Measurements from ENCODE around the gene TIMM44. TPM values are rescaled to one million over a fixed set of nuclear protein-coding genes. Genes with fewer than 3 reads are reported as not detected.
A peak's percentile ranks its signal among the peaks of the same experiment; 100 is the strongest.

The TIMM44 gene
- total RNA-seq, 1 donor from 2014 or later, result 43.7 TPM

- H3K9ac ChIP-seq, result no peak overlapping the region
- peaks cover 100% of the 10 kb centered on the region for H4K20me1 ChIP-seq (ENCODE audit: low read depth)
- no peaks in the 10 kb centered on the region for H3K9me3 Mint-ChIP-seq
- H3K4me2 ChIP-seq, result no peak overlapping the region
- no peak overlapping the region for H2AFZ ChIP-seq (replicated peaks)
- H3K27ac Mint-ChIP-seq, result no peak overlapping the region
- no peak overlapping the region for H3K27ac ChIP-seq
- no peaks in the 10 kb centered on the region for H3K4me1 ChIP-seq
- no peak overlapping the region for H3K4me3 ChIP-seq
- no peaks in the 10 kb centered on the region for H3F3A ChIP-seq (ENCODE audit: low read depth)
- no peaks in the 10 kb centered on the region for H3K36me3 ChIP-seq
- H3K4me3 Mint-ChIP-seq, result no peak overlapping the region
- no peak for TF ChIP-seq EZH2 (IDR thresholded peaks at IDR 0.05)
- no peak for TF ChIP-seq CTCF (IDR thresholded peaks at IDR 0.05)
- no peak for TF ChIP-seq EZH2phosphoT487 (IDR thresholded peaks at IDR 0.05)
- H3K4me1 Mint-ChIP-seq, result no peaks in the 10 kb centered on the region
- H3K79me2 ChIP-seq (ENCODE audit: low read depth), result peaks cover 59% of the 10 kb centered on the region
- H3K36me3 Mint-ChIP-seq, result peaks cover 21% of the 10 kb centered on the region
- no peaks in the 10 kb centered on the region for H3K27me3 ChIP-seq
- DNase-seq (ENCODE audit: low spot score), result no peak
- no peaks in the 10 kb centered on the region for H3K9me3 ChIP-seq (ENCODE audit: low read depth)
- H3K27me3 Mint-ChIP-seq (ENCODE audit: insufficient read depth, low read depth), result peaks cover 8% of the 10 kb centered on the region
Observed at GRCh38 chr19:7982651-7983099, 39.2 kb upstream of the TIMM44 start.

- peaks cover 7% of the 10 kb centered on the region for H3K27me3 Mint-ChIP-seq (ENCODE audit: insufficient read depth, low read depth)
- Histone ChIP-seq H3K36me3 (no peaks in the 10 kb centered on the region), H3K79me2 (ENCODE audit: low read depth) (peaks cover 53% of the 10 kb centered on the region), H3F3A (ENCODE audit: low read depth) (no peaks in the 10 kb centered on the region), H3K9me3 (ENCODE audit: low read depth) (no peaks in the 10 kb centered on the region), H3K4me2 (no peak overlapping the region), H3K27ac (no peak overlapping the region), H3K9ac (no peak overlapping the region), H3K4me1 (no peaks in the 10 kb centered on the region), H4K20me1 (ENCODE audit: low read depth) (peaks cover 100% of the 10 kb centered on the region), H3K27me3 (no peaks in the 10 kb centered on the region), H3K4me3 (no peak overlapping the region), H2AFZ (replicated peaks) (no peak overlapping the region)
- no peaks in the 10 kb centered on the region for H3K4me1 Mint-ChIP-seq
- DNase-seq (ENCODE audit: low spot score), result no peak
- H3K36me3 Mint-ChIP-seq, result peaks cover 20% of the 10 kb centered on the region
- TF ChIP-seq CTCF (IDR thresholded peaks at IDR 0.05) (no peak), EZH2 (IDR thresholded peaks at IDR 0.05) (no peak), EZH2phosphoT487 (IDR thresholded peaks at IDR 0.05) (no peak)
- peak overlapping the region; percentile 60 for H3K27ac Mint-ChIP-seq
- no peaks in the 10 kb centered on the region for H3K9me3 Mint-ChIP-seq
- no peak overlapping the region for H3K4me3 Mint-ChIP-seq
Observed at GRCh38 chr19:7982103-7982502, 38.6 kb upstream of the TIMM44 start.

GRCh38 chr19:7981661-7982060 lies 38.2 kb upstream of the TIMM44 start:
- Mint-ChIP-seq H3K36me3 (peaks cover 20% of the 10 kb centered on the region), H3K4me3 (no peak overlapping the region), H3K4me1 (no peaks in the 10 kb centered on the region), H3K27me3 (ENCODE audit: insufficient read depth, low read depth) (peaks cover 7% of the 10 kb centered on the region), H3K9me3 (no peaks in the 10 kb centered on the region), H3K27ac (no peak overlapping the region)
- Histone ChIP-seq H3K4me3 (no peak overlapping the region), H3K4me1 (no peaks in the 10 kb centered on the region), H3K36me3 (no peaks in the 10 kb centered on the region), H3K27me3 (no peaks in the 10 kb centered on the region), H3K27ac (no peak overlapping the region), H2AFZ (replicated peaks) (no peak overlapping the region), H3K79me2 (ENCODE audit: low read depth) (peaks cover 51% of the 10 kb centered on the region), H3K9ac (no peak overlapping the region), H3K4me2 (no peak overlapping the region), H3K9me3 (ENCODE audit: low read depth) (no peaks in the 10 kb centered on the region), H3F3A (ENCODE audit: low read depth) (no peaks in the 10 kb centered on the region), H4K20me1 (ENCODE audit: low read depth) (peaks cover 100% of the 10 kb centered on the region)
- TF ChIP-seq CTCF (IDR thresholded peaks at IDR 0.05), result no peak
- no peak for TF ChIP-seq EZH2phosphoT487 (IDR thresholded peaks at IDR 0.05)
- no peak for TF ChIP-seq EZH2 (IDR thresholded peaks at IDR 0.05)
- DNase-seq (ENCODE audit: low spot score), result no peak
